A673 (cell line): ENCODE results near the gene ZNF823.

Experiments used
- EZH2 ChIP-seq: fragments of 200-600 bp; sonication (generic); IDR thresholded peaks from 2 replicates; pipeline ENCODE4 v1.6.1; 2017; ENCODE audit warnings: borderline replicate concordance, low read depth, mild to moderate bottlenecking, mixed read lengths, antibody characterized with exemption, low read length; ENCODE audit not compliant: poor library complexity, severe bottlenecking
- TF ChIP-seq, protein P1 (sequence below): fragments of 300-800, 200-600 bp; sonication (generic); conservative IDR thresholded peaks from 2 replicates; pipeline ENCODE4 v1.5.1; 2017; ENCODE audit warnings: low read depth, mild to moderate bottlenecking, antibody characterized with exemption, low read length, moderate library complexity, mixed read lengths

- no peak for TF ChIP-seq EZH2
- TF ChIP-seq, protein P1, sequence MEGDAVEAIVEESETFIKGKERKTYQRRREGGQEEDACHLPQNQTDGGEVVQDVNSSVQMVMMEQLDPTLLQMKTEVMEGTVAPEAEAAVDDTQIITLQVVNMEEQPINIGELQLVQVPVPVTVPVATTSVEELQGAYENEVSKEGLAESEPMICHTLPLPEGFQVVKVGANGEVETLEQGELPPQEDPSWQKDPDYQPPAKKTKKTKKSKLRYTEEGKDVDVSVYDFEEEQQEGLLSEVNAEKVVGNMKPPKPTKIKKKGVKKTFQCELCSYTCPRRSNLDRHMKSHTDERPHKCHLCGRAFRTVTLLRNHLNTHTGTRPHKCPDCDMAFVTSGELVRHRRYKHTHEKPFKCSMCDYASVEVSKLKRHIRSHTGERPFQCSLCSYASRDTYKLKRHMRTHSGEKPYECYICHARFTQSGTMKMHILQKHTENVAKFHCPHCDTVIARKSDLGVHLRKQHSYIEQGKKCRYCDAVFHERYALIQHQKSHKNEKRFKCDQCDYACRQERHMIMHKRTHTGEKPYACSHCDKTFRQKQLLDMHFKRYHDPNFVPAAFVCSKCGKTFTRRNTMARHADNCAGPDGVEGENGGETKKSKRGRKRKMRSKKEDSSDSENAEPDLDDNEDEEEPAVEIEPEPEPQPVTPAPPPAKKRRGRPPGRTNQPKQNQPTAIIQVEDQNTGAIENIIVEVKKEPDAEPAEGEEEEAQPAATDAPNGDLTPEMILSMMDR: no peak
These were observed 28.9 kb upstream of the ZNF823 start for GRCh38 chr19:11767633-11768133.
